CD4-positive, alpha-beta memory T cell (primary cell): ENCODE results near the gene NAPEPLD. TPM values are rescaled to one million over a fixed set of nuclear protein-coding genes. Genes with fewer than 3 reads are reported as not detected.
"Not testable (repeated sequence)": the region's sequence is repeated elsewhere in the genome, so short reads cannot be mapped to it uniquely, and the experiment has no call there.

ENCODE experiments used
- CTCF ChIA-PET: fragments of 350-600 bp; sonication (Branson Sonifier 250); formaldehyde crosslinking; loops from one replicate; lab custom pipeline; 2021; ENCODE audit warnings: inconsistent platforms; ENCODE audit not compliant: partially characterized antibody; lab: Charles Lee
- POLR2A ChIA-PET: fragments of 350-600 bp; sonication (Branson Sonifier 250); formaldehyde crosslinking; loops from one replicate; lab custom pipeline; 2021; ENCODE audit not compliant: partially characterized antibody; lab: Charles Lee
- DNase-seq, 5 donors: peaks; one replicate each; pipeline versions ENCODE4 v3.0.0 to v3.0.0-alpha.2; 2020 to 2022; ENCODE audit warnings: mixed read lengths in 1 of 5
- H3K27ac ChIP-seq: one replicate; pipeline ENCODE4 v1.7.0; 2013; ENCODE audit warnings: low read depth, low read length
- H3K27me3 ChIP-seq: 2 replicates; pipeline ENCODE4 v1.7.0; 2013; ENCODE audit warnings: mild to moderate bottlenecking, low read length, moderate library complexity; ENCODE audit not compliant: insufficient read depth
- H3K36me3 ChIP-seq: 2 replicates; pipeline ENCODE4 v1.7.0; 2013; ENCODE audit warnings: mild to moderate bottlenecking, low read length, moderate library complexity; ENCODE audit not compliant: insufficient read depth
- H3K4me1 ChIP-seq: 2 replicates; pipeline ENCODE4 v1.7.0; 2013; ENCODE audit warnings: mild to moderate bottlenecking, low read length, moderate library complexity; ENCODE audit not compliant: insufficient read depth
- H3K4me3 ChIP-seq, 2 donors: one replicate each; pipeline ENCODE4 v1.7.0; 2013; ENCODE audit warnings: low read length in 2 of 2, mild to moderate bottlenecking in 1 of 2
- H3K9me3 ChIP-seq, 2 donors: one replicate each; pipeline ENCODE4 v1.7.0; 2013; ENCODE audit warnings: low read length in 2 of 2, control low read depth in 1 of 2; ENCODE audit not compliant: control insufficient read depth in 1 of 2
- H3K27ac Mint-ChIP-seq, 7 donors: one replicate each; pipeline ENCODE4 v1.8.0; 2020 to 2021; ENCODE audit warnings: mixed read lengths in 7 of 7, mild to moderate bottlenecking in 6 of 7, inconsistent platforms in 3 of 7, moderate library complexity in 3 of 7
- H3K27me3 Mint-ChIP-seq, 2 donors: one replicate each; pipeline ENCODE4 v1.8.0; 2020 to 2021; ENCODE audit warnings: mixed read lengths in 2 of 2
- H3K36me3 Mint-ChIP-seq, 2 donors: one replicate each; pipeline ENCODE4 v1.8.0; 2020 to 2021; ENCODE audit warnings: mixed read lengths in 2 of 2, inconsistent platforms in 1 of 2, mild to moderate bottlenecking in 1 of 2
- H3K4me1 Mint-ChIP-seq, 4 donors: one replicate each; pipeline ENCODE4 v1.8.0; 2020 to 2021; ENCODE audit warnings: mixed read lengths in 4 of 4, mild to moderate bottlenecking in 1 of 4
- H3K4me3 Mint-ChIP-seq, 8 donors: one replicate each; pipeline ENCODE4 v1.8.0; 2020 to 2021; ENCODE audit warnings: mixed read lengths in 8 of 8, mild to moderate bottlenecking in 7 of 8, moderate library complexity in 6 of 8, inconsistent platforms in 3 of 8
- H3K9me3 Mint-ChIP-seq, 8 donors: one replicate each; pipeline ENCODE4 v1.8.0; 2020 to 2021; ENCODE audit warnings: mixed read lengths in 8 of 8, mild to moderate bottlenecking in 5 of 8, inconsistent platforms in 3 of 8, moderate library complexity in 1 of 8
- intact Hi-C: fragments of 100-400 bp; cut with micrococcal nuclease; formaldehyde crosslinking; loops from one replicate; pipeline ENCODE4 v1.15.1; 2023
- polyA plus RNA-seq, 2 donors: library from polyadenylated mRNA; unstranded; fragments of 300-500 nt; fragmentation: Illumina TruSeq; gene quantifications; one replicate each; pipeline ENCODE4 v1.2.3, GENCODE V29; 2021
- total RNA-seq, 2 experiments: library from RNA; stranded (reverse); gene quantifications; one replicate each; pipeline ENCODE4 v1.2.3, GENCODE V29; 2021

NAPEPLD gene
- total and polyA plus RNA-seq, 4 experiments from 2014 or later = 2.1 to 22.2 (median 16.6) TPM

- H3K4me1 ChIP-seq = peaks cover 40% of the 10 kb centered on the region
- H3K4me3 ChIP-seq, CTCF ChIA-PET, H3K27me3 Mint-ChIP-seq, H3K27ac ChIP-seq, H3K9me3 ChIP-seq, H3K27me3 ChIP-seq, DNase-seq, H3K9me3 Mint-ChIP-seq, H3K36me3 ChIP-seq, intact Hi-C loops: not testable (repeated sequence)
- POLR2A ChIA-PET = interaction anchor here (1.1 kb wide), 1 partner anchor 71 kb away, joined by 3 read pairs; the partner anchor contains the start of gene NAPEPLD
- Mint-ChIP-seq H3K4me3 (peak overlapping the region in 2 of 8 donors; percentile 47 to 48), H3K27ac (peak overlapping the region in 4 of 7 donors; percentile 7 to 70 (median 33)), H3K4me1 (peaks cover 37 to 61% (median 49%) of the 10 kb centered on the region in 4 donors), H3K36me3 (peaks cover 0 to 12% of the 10 kb centered on the region in 2 donors)
These were observed 70.7 kb downstream of the NAPEPLD start for GRCh38 chr7:103078226-103078625.

GRCh38 chr7:103077318-103077717 is 71.6 kb downstream of the NAPEPLD start:
- Mint-ChIP-seq H3K27me3 (no peaks in the 10 kb centered on the region), H3K4me3 (peak overlapping the region in 3 of 8 donors; percentile 9 to 52 (median 44)), H3K4me1 (peaks cover 34 to 54% (median 45%) of the 10 kb centered on the region in 4 donors), H3K36me3 (peaks cover 0 to 9% of the 10 kb centered on the region in 2 donors), H3K27ac (peak overlapping the region in 2 of 7 donors; percentile 17 to 22), H3K9me3 (no peaks in the 10 kb centered on the region)
- no peaks in the 10 kb centered on the region for H3K27me3 ChIP-seq
- H3K27ac ChIP-seq = no peak overlapping the region
- peaks cover 35% of the 10 kb centered on the region for H3K4me1 ChIP-seq
- H3K4me3 ChIP-seq = no peak overlapping the region
- H3K36me3 ChIP-seq = no peaks in the 10 kb centered on the region
- intact Hi-C loops = no loop called here
- ChIA-PET CTCF (interaction anchor here (0.5 to 1.0 kb wide), 2 partner anchors 14 to 15 kb away, joined by 3 read pairs; no protein-coding TSS in a partner anchor), POLR2A (interaction anchor here (1.1 kb wide), 1 partner anchor 72 kb away, joined by 3 read pairs; the partner anchor contains the start of gene NAPEPLD)
- no peak for DNase-seq
- H3K9me3 ChIP-seq = no peaks in the 10 kb centered on the region

- Mint-ChIP-seq H3K4me1 (peaks cover 31 to 50% (median 41%) of the 10 kb centered on the region in 4 donors), H3K27ac (peak overlapping the region in 2 of 7 donors; percentile 35 to 92)
- POLR2A ChIA-PET = no interaction called here
These were observed 72.1 kb downstream of the NAPEPLD start for GRCh38 chr7:103076764-103077163.

GRCh38 chr7:103075337-103075918 is 73.5 kb downstream of the NAPEPLD start:
- ChIA-PET POLR2A (interaction anchor here (0.8 to 2.2 kb wide), 13 partner anchors 13 to 1938 kb away, joined by 3 to 28 read pairs (median 5); partner anchors contain the start of genes FAM185A, NAPEPLD, PMPCB and PSMC2), CTCF (interaction anchor here (0.7 to 2.9 kb wide), 9 partner anchors 9 to 317 kb away, joined by 3 to 14 read pairs (median 4); partner anchors contain the start of gene NAPEPLD)
- Mint-ChIP-seq H3K27ac (peak overlapping the region; percentile 91 to 98 (median 93)), H3K4me1 (peaks cover 31 to 45% (median 40%) of the 10 kb centered on the region in 4 donors), H3K36me3 (peaks cover 0 to 7% of the 10 kb centered on the region in 2 donors), H3K27me3 (no peaks in the 10 kb centered on the region), H3K4me3 (peak overlapping the region; percentile 94 to 99 (median 96)), H3K9me3 (no peaks in the 10 kb centered on the region)
- Histone ChIP-seq H3K4me3 (peak overlapping the region; percentile 75 to 79), H3K27me3 (no peaks in the 10 kb centered on the region), H3K27ac (peak overlapping the region; percentile 77), H3K4me1 (peaks cover 35% of the 10 kb centered on the region), H3K9me3 (no peaks in the 10 kb centered on the region), H3K36me3 (no peaks in the 10 kb centered on the region)
- intact Hi-C loops = loop anchor here (1.0 kb wide), 1 partner anchor 74 kb away; the partner anchor contains the start of gene NAPEPLD
- peak in 4 of 5 donors; percentile 60 to 79 (median 64) for DNase-seq

More at GRCh38 chr7:103076764-103077163, 72.1 kb downstream of the NAPEPLD start:
- H3K4me3 Mint-ChIP-seq = peak overlapping the region in 6 of 8 donors; percentile 4 to 98 (median 73)
- no peaks in the 10 kb centered on the region for H3K27me3 ChIP-seq
- no peak overlapping the region for H3K27ac ChIP-seq
- CTCF ChIA-PET = interaction anchor here (0.5 to 1.0 kb wide), 2 partner anchors 14 to 15 kb away, joined by 3 read pairs; no protein-coding TSS in a partner anchor
- H3K9me3 Mint-ChIP-seq = no peaks in the 10 kb centered on the region
- H3K27me3 Mint-ChIP-seq = no peaks in the 10 kb centered on the region
- intact Hi-C loops = no loop called here
- peaks cover 35% of the 10 kb centered on the region for H3K4me1 ChIP-seq
- H3K9me3 ChIP-seq = no peaks in the 10 kb centered on the region
- DNase-seq = no peak
- peaks cover 0 to 7% of the 10 kb centered on the region in 2 donors for H3K36me3 Mint-ChIP-seq
- no peak overlapping the region for H3K4me3 ChIP-seq
- no peaks in the 10 kb centered on the region for H3K36me3 ChIP-seq

- CTCF ChIA-PET = interaction anchor here (0.9 to 2.9 kb wide), 8 partner anchors 8 to 316 kb away, joined by 3 to 14 read pairs (median 4); partner anchors contain the start of gene NAPEPLD
- H3K4me3 ChIP-seq = peak within 1 kb of the TSS; percentile 75 to 79
- peak; percentile 89 to 91 (median 90) for DNase-seq
- intact Hi-C loops = loop anchor here (1.0 to 5.0 kb wide), 5 partner anchors 75 to 326 kb away; partner anchors contain the start of genes DNAJC2, FAM185A, NAPEPLD and PMPCB
- peak within 1 kb of the TSS; percentile 77 for H3K27ac ChIP-seq
- peaks cover 35% of the 10 kb centered on the region for H3K4me1 ChIP-seq
- H3K9me3 Mint-ChIP-seq = no peaks in the 10 kb centered on the region
- H3K4me3 Mint-ChIP-seq = peak within 1 kb of the TSS; percentile 94 to 99 (median 96)
- H3K9me3 ChIP-seq = no peaks in the 10 kb centered on the region
- H3K36me3 ChIP-seq = no peaks in the 10 kb centered on the region
- no peaks in the 10 kb centered on the region for H3K27me3 Mint-ChIP-seq
- H3K4me1 Mint-ChIP-seq = peaks cover 29 to 45% (median 37%) of the 10 kb centered on the region in 4 donors
- H3K27me3 ChIP-seq = no peaks in the 10 kb centered on the region
- H3K36me3 Mint-ChIP-seq = peaks cover 0 to 5% of the 10 kb centered on the region in 2 donors
- H3K27ac Mint-ChIP-seq = peak within 1 kb of the TSS; percentile 92 to 99 (median 98)
- POLR2A ChIA-PET = interaction anchor here (0.6 to 2.2 kb wide), 16 partner anchors 13 to 1939 kb away, joined by 3 to 28 read pairs (median 4); partner anchors contain the start of genes FAM185A, NAPEPLD, PMPCB and PSMC2
These were observed 74.2 kb downstream of the NAPEPLD start, which contains the start of the genes ARMC10 and FBXL13 for GRCh38 chr7:103074519-103075336. Gene ARMC10 (plus strand): TSS chr7:103075140. CDS start chr7:103075273, 133 bp downstream. Gene FBXL13 (minus strand): TSS chr7:103074796.

GRCh38 chr7:103073989-103074518 is 74.8 kb downstream of the NAPEPLD start:
- ChIA-PET POLR2A (interaction anchor here (0.6 to 2.2 kb wide), 7 partner anchors 12 to 1939 kb away, joined by 3 to 28 read pairs (median 5); partner anchors contain the start of gene NAPEPLD), CTCF (interaction anchor here (1.3 to 2.9 kb wide), 4 partner anchors 8 to 15 kb away, joined by 4 to 14 read pairs (median 11); no protein-coding TSS in a partner anchor)
- Histone ChIP-seq H3K36me3 (no peaks in the 10 kb centered on the region), H3K4me3 (peak overlapping the region; percentile 64 to 75), H3K27ac (peak overlapping the region; percentile 77), H3K9me3 (no peaks in the 10 kb centered on the region), H3K27me3 (no peaks in the 10 kb centered on the region), H3K4me1 (peaks cover 35% of the 10 kb centered on the region)
- peak in 1 of 5 donors; percentile 2 for DNase-seq
- peaks cover 26 to 45% (median 34%) of the 10 kb centered on the region in 4 donors for H3K4me1 Mint-ChIP-seq
- H3K4me3 Mint-ChIP-seq = peak overlapping the region; percentile 91 to 99 (median 92)
- no peaks in the 10 kb centered on the region for H3K27me3 Mint-ChIP-seq
- intact Hi-C loops = loop anchor here (1.0 to 5.0 kb wide), 4 partner anchors 206 to 326 kb away; partner anchors contain the start of genes DNAJC2, FAM185A and PMPCB
- peaks cover 0 to 5% of the 10 kb centered on the region in 2 donors for H3K36me3 Mint-ChIP-seq
- no peaks in the 10 kb centered on the region for H3K9me3 Mint-ChIP-seq
- peak overlapping the region; percentile 61 to 99 (median 98) for H3K27ac Mint-ChIP-seq
